Natural killer cell (primary cell): ENCODE results near the gene SLC22A4. TPM values are rescaled to one million over a fixed set of nuclear protein-coding genes. Genes with fewer than 3 reads are reported as not detected.

Experiments used
- ATAC-seq, 3 donors: fragments of 150-1000 bp in 2 of 3; fragments of 200-7000 bp in 1 of 3; cut with Tn5 transposase; 1 replicate in 1 of 3; 2 replicates in 2 of 3; pipeline ENCODE4 v1.10.0; 2021; ENCODE audit warnings: mild to moderate bottlenecking in 2 of 3, moderate library complexity in 2 of 3
- DNase-seq, 2 donors: peaks; one replicate each; pipeline versions ENCODE4 v3.0.0 to v3.0.0-alpha.2; 2013 to 2021; ENCODE audit warnings: mixed read lengths in 1 of 2
- H3K27ac ChIP-seq: one replicate; pipeline ENCODE4 v1.5.1; 2013; ENCODE audit warnings: mild to moderate bottlenecking, low read length
- H3K27me3 ChIP-seq: one replicate; pipeline ENCODE4 v1.6.1; 2013; ENCODE audit warnings: low read length; ENCODE audit not compliant: control insufficient read depth, insufficient read depth
- H3K36me3 ChIP-seq: one replicate; pipeline ENCODE4 v1.6.1; 2013; ENCODE audit warnings: low read length; ENCODE audit not compliant: control insufficient read depth, insufficient read depth
- H3K4me1 ChIP-seq: one replicate; pipeline ENCODE4 v1.6.1; 2013; ENCODE audit warnings: low read length; ENCODE audit not compliant: control insufficient read depth, insufficient read depth
- H3K4me3 ChIP-seq: one replicate; pipeline ENCODE4 v1.5.1; 2013; ENCODE audit warnings: low read length
- H3K9me3 ChIP-seq: one replicate; pipeline ENCODE4 v1.6.1; 2013; ENCODE audit warnings: low read length; ENCODE audit not compliant: control insufficient read depth, insufficient read depth
- H3K27ac Mint-ChIP-seq, 2 donors: one replicate each; pipeline ENCODE4 v1.8.0; 2022; ENCODE audit warnings: mild to moderate bottlenecking in 2 of 2, mixed read lengths in 2 of 2, moderate library complexity in 1 of 2
- H3K27me3 Mint-ChIP-seq, 2 donors: one replicate each; pipeline ENCODE4 v1.8.0; 2022; ENCODE audit warnings: low read depth in 2 of 2, mixed read lengths in 2 of 2
- H3K36me3 Mint-ChIP-seq: one replicate; pipeline ENCODE4 v1.8.0; 2022; ENCODE audit warnings: mixed read lengths
- H3K4me1 Mint-ChIP-seq, 2 donors: one replicate each; pipeline ENCODE4 v1.8.0; 2022; ENCODE audit warnings: mixed read lengths in 2 of 2
- H3K4me3 Mint-ChIP-seq: one replicate; pipeline ENCODE4 v1.8.0; 2022; ENCODE audit warnings: mild to moderate bottlenecking, moderate library complexity, mixed read lengths
- H3K9me3 Mint-ChIP-seq, 2 donors: one replicate each; pipeline ENCODE4 v1.8.0; 2022; ENCODE audit warnings: mixed read lengths in 2 of 2
- WGBS: methylation state at CpG from one replicate; pipeline ENCODE4 v1.1.7; 2013; ENCODE audit warnings: missing lambda C conversion rate; ENCODE audit not compliant: insufficient coverage; 5-methylcytosine and 5-hydroxymethylcytosine counted together
- intact Hi-C: fragments of 100-400 bp; cut with micrococcal nuclease; formaldehyde crosslinking; loops from one replicate; pipeline ENCODE4 v1.14.2; 2022
- total RNA-seq, 4 donors: library from RNA; stranded (reverse); fragments of 120-200 nt in 1 of 4; gene quantifications; one replicate each; pipeline versions ENCODE4 v1.2.3 to v1.2.4, GENCODE V29; 2013 to 2022
- TF ChIP-seq, protein P1 (sequence below): fragments of 200-600 bp; IDR thresholded peaks from one replicate; pipeline ENCODE4 v1.8.0; 2022; ENCODE audit warnings: antibody characterized with exemption

Gene SLC22A4
- total RNA-seq, 3 donors from 2014 or later (not counting 1 experiment from before 2014, with no cell fraction given): 0.14 to 2.3 (median 0.27) TPM

DNA sequence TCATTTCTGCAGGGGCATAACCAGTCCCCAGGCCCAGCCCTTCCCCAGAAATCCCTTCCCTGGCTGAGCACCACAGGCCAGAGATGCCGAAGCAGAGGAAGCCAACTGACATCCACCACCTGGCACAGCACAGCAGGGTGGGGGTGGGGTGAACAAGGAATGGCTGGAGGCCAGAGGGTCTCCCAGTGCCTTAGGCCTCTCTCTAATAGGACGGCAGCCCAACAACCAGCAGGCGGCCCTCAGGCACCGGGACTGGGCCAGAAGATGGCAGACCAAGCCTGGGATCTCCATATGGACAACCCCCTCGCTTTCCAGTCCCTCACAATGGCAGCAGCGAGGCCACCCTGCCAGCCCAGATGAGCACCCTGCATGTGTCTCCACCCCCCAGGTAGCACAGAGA, 23.5 kb upstream of the SLC22A4 start:
- intact Hi-C loops: no loop called here

DNA sequence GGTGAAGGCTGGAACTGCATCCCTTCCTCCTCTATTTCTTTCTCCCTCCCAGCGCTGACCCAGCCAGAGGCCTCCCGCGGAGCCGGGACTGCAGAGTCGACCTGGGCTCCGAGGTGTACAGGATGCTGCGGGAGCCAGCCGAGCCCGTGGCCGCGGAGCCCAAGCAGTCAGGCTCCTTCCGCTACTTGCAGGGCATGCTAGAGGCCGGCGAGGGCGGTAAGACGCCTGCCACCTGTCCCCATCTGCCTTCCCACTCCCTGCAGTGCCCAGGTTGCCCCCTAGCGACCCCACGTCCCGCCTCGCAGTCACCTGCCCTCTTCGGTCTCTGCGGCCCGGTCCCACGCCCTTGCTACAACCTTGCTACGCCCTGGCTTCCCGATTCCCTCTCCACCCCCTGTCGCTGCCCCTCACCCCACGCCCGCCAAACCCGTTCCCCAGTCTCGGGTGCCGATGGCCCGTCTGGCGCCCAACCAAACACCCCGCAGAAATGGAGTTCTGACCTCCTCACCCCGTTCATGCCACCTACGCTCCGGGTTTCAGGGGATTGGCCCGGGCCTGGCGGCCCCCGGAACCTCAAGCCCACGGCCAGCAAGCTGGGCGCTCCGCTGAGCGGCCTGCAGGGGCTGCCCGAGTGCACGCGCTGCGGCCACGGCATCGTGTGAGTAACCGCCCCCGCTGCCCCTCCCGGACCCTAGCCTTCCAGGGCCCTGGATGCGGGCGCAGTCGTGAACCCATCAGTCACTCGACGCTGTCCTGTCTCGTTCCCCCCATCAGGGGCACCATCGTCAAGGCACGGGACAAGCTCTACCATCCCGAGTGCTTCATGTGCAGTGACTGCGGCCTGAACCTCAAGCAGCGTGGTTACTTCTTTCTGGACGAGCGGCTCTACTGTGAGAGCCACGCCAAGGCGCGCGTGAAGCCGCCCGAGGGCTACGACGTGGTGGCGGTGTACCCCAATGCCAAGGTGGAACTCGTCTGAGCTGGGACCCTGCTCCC, 22.6 kb upstream of the SLC22A4 start:
- intact Hi-C loops: loop anchor here (2.0 kb wide), 1 partner anchor 549 kb away; no protein-coding TSS in a partner anchor
- Mint-ChIP-seq H3K27ac (no peak overlapping the region), H3K9me3 (no peaks in the 10 kb centered on the region), H3K36me3 (no peaks in the 10 kb centered on the region), H3K4me1 (peaks cover 0 to 18% of the 10 kb centered on the region in 2 donors), H3K27me3 (peaks cover 15 to 23% of the 10 kb centered on the region in 2 donors), H3K4me3 (peak overlapping the region; percentile 80)
- H3K27ac ChIP-seq: no peak overlapping the region
- no peaks in the 10 kb centered on the region for H3K36me3 ChIP-seq
- 64% methylated on average over 77 of the region's 77 CpGs for WGBS
- DNase-seq (peak; percentile 15 to 36), ATAC-seq (peak in 2 of 3 donors; percentile 38 to 64)
- TF ChIP-seq, protein P1, sequence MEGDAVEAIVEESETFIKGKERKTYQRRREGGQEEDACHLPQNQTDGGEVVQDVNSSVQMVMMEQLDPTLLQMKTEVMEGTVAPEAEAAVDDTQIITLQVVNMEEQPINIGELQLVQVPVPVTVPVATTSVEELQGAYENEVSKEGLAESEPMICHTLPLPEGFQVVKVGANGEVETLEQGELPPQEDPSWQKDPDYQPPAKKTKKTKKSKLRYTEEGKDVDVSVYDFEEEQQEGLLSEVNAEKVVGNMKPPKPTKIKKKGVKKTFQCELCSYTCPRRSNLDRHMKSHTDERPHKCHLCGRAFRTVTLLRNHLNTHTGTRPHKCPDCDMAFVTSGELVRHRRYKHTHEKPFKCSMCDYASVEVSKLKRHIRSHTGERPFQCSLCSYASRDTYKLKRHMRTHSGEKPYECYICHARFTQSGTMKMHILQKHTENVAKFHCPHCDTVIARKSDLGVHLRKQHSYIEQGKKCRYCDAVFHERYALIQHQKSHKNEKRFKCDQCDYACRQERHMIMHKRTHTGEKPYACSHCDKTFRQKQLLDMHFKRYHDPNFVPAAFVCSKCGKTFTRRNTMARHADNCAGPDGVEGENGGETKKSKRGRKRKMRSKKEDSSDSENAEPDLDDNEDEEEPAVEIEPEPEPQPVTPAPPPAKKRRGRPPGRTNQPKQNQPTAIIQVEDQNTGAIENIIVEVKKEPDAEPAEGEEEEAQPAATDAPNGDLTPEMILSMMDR: no peak
- peaks cover 4% of the 10 kb centered on the region for H3K27me3 ChIP-seq
- peaks cover 8% of the 10 kb centered on the region for H3K4me1 ChIP-seq
- H3K4me3 ChIP-seq: peak overlapping the region; percentile 7
- no peaks in the 10 kb centered on the region for H3K9me3 ChIP-seq

More for the DNA sequence above, 23.5 kb upstream of the SLC22A4 start:
- Mint-ChIP-seq H3K36me3 (no peaks in the 10 kb centered on the region), H3K4me3 (peak overlapping the region; percentile 25), H3K27ac (no peak overlapping the region), H3K27me3 (peaks cover 15 to 23% of the 10 kb centered on the region in 2 donors), H3K4me1 (peaks cover 0 to 18% of the 10 kb centered on the region in 2 donors), H3K9me3 (no peaks in the 10 kb centered on the region)
- no peak for DNase-seq
- no peak for ATAC-seq
- no peaks in the 10 kb centered on the region for H3K9me3 ChIP-seq
- H3K36me3 ChIP-seq: no peaks in the 10 kb centered on the region
- no peak overlapping the region for H3K27ac ChIP-seq
- TF ChIP-seq, protein P1: no peak
- no peak overlapping the region for H3K4me3 ChIP-seq
- WGBS: 93% methylated on average over 5 of the region's 6 CpGs
- peaks cover 8% of the 10 kb centered on the region for H3K4me1 ChIP-seq
- peaks cover 4% of the 10 kb centered on the region for H3K27me3 ChIP-seq

DNA sequence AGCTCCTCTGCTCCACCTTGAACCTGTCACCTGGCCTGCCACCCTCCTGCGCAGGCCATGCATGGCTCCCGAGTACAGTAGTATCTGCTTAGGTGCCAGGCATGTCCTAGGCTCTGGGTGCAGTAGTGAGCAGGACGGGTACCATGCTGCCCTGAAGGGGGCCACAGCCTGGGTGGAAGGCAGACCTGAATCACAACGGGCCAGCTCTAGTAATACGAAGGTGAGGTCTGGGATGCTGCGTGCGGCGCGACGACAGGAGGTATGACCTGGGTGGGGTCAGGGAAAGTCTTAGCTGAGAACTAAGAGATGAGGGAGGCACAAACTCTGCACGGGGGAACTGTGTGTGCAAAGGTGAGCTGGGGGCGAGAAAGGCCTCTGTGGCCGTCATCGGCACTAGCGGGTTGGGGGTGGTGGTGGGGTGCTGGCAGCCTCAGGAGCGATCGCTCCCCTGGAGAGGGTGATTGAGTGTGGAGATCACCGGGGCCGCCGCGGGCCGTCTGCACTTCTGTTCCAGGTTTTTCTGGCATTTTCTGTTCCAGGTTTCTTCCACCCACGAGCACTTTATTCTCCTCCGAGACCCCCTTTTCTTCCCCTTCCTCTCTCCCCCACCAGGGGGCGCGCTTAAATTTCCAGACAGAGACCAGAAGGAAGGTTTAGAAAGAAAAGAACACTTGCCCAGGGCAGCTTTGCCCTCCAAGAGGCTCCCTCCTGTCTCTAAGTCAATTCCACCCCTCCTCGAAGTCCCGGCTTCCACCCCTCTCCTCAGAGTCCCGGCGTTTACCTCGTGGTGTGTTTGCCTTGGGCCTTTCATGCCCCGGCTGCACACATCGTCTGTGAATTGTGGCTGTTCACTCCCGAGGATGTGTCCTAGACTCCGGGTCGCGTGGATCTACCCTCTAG, 21.6 kb upstream of the SLC22A4 start:
- Mint-ChIP-seq H3K27ac (no peak overlapping the region), H3K9me3 (no peaks in the 10 kb centered on the region), H3K27me3 (peaks cover 15 to 23% of the 10 kb centered on the region in 2 donors), H3K4me3 (peak overlapping the region; percentile 56), H3K36me3 (no peaks in the 10 kb centered on the region), H3K4me1 (peaks cover 0 to 18% of the 10 kb centered on the region in 2 donors)
- no peak overlapping the region for H3K4me3 ChIP-seq
- no peaks in the 10 kb centered on the region for H3K36me3 ChIP-seq
- DNase-seq (peak; percentile 52 to 72), ATAC-seq (peak in 2 of 3 donors; percentile 55 to 59)
- H3K27ac ChIP-seq: no peak overlapping the region
- H3K9me3 ChIP-seq: no peaks in the 10 kb centered on the region
- H3K27me3 ChIP-seq: peaks cover 4% of the 10 kb centered on the region
- intact Hi-C loops: loop anchor here (2.0 kb wide), 1 partner anchor 548 kb away; no protein-coding TSS in a partner anchor
- TF ChIP-seq, protein P1: peak; percentile 70
- H3K4me1 ChIP-seq: peaks cover 8% of the 10 kb centered on the region
- 60% methylated on average over 37 of the region's 37 CpGs for WGBS
